NCI-H2107 (cell line): ENCODE data around the gene EHD4.

Experiments
- DNase-seq: peaks from one replicate; lab custom pipeline; 2025; lab: John Stamatoyannopoulos, UW

The EHD4 gene

DNA sequence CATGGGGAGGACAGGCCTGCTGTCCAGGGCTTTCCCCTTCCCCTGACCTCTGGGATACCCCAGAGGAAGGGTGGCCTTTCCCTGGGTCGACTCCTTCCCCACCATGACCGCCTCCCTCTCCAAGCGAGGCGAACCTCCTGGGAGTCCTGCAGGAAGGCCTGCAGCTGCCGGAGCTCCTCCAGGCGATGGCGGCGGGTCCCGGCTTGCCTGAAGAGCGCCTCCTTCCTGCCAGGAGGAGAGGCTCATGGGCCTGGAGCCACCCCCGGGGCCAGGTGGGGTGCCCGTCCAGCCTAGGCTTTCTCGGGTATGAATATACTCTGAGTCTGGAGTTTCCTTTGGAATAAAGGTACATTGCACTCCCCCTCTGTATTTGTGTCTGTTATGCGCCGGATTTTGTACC, 113.6 kb downstream of the EHD4 start:
- DNase-seq, result no peak

DNA sequence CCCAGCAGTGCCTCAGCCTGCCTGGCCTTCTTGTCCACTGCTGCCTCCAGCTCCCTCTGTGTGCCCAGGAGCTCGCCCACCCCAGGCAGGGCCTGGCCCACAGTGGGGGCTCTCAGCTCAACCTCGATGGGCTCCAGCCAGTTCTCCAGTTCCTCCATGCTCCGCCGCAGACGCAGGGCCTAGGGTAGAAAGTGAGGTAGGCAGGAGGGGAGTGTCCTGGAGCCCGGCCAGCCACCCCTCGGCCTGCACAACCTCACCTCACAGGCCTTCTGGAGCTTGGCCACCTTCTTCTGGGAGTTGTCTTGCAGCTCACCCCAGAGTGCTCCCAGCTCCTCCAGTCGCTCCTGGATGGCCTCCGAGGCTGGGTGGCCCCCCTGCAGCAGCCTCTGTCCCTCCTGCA, 115.0 kb downstream of the EHD4 start:
- no peak for DNase-seq

DNA sequence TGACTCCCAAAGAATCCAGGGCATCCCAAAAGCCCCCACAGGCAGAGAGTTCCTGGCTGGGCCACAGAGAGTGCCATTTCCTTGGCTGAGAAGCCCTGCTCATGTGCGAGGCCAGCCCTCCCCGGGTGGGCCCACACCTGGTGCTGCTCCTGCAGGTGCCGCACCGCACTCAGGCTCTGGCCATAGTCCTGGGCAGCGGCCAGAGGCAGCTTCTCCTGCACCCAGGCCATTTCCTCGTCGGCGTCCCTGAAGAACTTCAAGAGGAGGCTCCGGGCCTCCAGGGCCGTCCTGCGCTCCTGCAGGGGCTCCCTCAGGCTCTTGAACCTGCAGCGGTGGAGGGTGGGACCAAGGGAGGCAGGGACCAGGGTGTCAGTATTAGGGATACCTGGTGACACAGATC, 115.6 kb downstream of the EHD4 start:
- DNase-seq, result no peak

DNA sequence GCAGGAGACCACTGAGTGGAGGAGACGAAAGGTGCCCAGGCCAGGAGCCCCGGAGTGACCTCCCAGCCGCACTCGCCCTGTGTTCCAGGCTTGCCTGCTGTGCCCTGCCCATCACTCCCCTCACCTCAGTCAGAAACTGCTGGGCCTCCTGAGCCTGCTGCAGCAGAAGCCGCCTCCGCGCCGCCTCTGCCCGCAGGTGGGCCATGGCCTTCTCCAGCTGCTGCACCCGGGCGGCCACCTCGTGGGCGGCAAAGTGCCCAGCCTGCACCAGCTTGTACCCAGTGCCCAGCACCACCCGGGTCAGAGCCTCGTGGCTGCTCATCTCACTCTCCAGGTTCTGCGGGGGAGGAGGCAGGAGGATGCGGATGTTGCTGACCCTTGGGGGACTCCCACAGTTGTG, 116.1 kb downstream of the EHD4 start:
- no peak for DNase-seq

DNA sequence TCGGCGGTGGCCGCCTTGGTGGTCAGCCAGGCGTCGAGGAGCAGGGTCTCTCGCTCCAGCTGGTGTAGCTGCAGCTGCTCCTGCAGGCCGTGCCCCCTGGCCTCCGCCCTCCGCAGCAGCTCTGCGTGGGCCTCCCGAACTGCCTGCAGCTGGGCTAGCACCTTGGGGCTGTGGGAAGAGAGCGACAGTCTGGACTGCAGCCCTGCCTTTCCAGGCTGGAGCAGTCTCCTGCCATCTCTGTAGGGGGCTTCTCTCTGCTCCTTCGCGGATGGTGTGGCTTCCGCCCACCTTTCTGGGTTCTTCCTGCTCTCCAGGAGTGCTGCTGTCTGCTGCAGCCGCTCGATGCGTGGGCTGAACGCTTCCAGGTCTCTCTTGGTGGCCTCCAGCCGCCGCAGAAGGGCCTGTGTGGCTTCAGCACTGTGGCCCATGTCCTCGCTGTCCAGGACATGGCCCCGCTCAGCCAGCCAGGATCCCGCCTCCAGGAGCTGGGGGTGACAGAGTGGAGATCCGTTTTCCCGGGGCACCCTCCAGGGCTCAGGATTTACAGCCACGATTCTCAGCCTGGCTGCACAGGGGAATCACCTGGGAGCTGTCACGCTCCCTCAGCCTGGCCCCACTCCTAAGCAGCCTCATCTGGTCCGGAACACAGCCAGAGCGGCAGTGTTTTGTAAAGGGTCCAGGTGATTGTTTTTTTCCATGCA, 116.9 kb downstream of the EHD4 start:
- DNase-seq, result no peak

DNA sequence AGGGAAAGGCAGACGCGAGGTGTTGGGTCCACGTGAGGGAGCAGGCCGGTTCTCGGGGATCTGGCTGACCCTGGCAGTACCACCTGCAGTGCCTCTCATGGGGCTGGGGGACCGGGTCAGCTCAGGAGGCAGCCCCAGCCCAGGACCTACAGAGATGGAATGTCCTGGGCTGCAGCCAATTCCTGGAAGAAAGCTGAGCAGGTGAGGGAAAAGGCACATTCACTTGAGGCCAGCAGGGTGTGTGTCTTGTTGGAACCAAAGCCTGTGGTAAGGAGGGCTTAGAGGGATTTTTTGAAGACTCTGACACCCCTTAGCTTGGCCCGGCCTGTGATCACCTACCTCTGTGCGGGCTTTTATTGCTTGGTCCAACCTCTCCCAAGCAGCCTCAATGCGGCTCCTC, 117.9 kb downstream of the EHD4 start:
- DNase-seq, result no peak

DNA sequence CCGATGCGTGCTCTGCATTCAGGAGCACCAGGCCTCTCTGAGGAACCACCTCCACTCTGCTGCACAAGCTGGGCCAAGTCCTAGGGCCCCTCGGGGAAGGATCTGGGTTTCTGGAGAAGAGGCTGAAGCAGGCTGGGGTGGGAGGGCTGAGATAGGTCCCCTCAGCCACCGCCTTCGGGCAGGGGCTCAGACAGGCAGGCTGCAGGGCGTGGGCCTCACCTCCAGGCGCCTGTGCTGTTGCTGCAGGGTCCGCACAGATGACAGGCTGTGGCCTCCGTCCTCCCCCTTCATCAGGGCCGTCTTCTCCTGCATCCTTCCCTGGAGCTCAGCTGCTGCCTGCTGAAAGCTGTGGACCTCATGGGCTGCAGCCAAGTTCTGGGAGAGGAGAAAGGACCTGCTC, 118.5 kb downstream of the EHD4 start:
- no peak for DNase-seq

DNA sequence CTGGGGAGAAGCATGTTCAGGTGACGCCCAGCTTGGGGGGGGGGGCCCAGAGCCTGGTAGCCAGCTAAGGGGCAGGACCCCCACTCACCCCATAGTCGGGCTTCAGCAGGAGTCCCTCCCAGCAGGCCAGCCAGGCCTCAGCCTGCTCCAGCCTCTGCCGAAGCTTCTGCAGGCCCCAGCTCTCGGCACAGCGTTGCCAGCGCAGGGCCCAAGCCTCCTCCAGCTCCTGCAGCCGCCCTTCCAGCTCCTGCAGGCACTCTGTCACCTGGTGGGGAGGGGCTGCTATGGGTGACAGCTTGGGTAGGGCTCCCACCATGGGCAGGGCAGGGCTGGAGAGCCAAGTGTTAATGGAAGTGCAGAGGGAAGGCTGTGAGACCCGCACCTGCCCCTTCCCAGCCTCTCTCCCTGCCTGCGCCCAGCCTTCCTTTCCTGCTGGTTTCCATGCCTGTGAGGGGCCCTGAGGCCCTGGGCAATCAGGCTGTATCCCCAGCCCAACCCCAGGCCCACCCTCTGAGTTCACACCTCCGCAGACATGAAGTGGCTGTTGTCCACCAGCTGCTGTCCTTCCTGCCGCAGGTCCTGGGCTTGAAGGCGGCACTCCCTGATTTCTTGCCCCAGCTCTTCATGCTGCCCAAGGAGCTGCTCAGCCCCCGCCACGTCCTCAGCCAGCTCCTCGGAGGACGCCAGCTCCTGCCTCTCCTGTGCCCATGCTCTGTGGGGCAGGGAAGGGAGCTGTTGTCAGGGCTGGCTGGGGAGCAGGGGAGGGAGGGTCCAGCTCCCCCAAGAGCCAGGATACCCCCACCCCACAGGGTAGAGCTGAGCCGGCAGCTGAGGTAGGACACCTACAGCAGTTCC, 119.4 kb downstream of the EHD4 start:
- DNase-seq, result no peak

DNA sequence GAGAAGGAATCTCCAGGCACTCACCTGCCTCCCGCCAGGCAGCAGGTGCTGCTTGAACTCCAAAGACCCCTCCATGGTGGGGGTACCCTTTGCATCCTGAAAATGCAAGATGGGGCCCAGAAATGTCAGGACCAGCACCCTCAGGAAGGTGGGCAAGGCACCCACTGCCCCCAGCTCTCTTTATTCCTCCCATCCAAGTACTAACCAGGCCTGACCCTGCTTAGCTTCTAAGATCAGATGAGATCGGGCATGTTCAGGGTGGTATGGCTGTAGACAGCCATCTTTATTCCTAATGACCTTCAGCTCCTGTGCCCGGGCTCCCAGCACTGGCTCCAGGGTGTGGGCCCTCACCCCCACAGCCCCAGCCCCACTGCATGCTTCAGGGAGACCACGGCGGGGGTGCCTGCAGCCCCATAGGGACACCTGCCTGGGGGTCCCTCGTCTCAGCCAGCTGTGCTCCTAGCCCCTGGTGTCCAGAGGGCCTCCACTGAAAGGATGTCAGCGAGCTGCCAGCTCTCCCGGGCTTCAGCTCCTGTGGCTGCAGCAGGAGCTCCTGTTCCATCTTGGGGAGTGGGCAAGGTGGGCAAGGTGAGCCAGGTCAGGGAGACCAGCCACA, 120.5 kb downstream of the EHD4 start:
- DNase-seq, result no peak

DNA sequence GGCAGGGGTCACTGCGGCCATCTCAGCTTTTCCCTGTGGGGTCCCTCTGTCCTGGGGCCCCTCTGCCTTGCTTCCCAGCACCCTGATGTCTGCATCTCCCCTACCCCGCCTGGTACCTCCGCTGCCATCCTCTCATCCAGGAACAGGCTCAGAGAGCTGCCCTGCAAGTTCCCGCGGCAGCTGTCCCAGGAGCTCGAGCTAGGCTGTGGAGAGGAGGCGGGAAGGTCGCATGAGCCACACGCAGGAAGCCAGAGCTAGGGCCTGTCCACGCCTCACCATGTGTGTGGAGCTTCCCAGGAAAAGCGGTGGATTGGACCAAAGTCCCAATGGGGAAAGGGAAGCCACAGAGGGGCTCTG, 121.2 kb downstream of the EHD4 start:
- DNase-seq, result no peak

DNA sequence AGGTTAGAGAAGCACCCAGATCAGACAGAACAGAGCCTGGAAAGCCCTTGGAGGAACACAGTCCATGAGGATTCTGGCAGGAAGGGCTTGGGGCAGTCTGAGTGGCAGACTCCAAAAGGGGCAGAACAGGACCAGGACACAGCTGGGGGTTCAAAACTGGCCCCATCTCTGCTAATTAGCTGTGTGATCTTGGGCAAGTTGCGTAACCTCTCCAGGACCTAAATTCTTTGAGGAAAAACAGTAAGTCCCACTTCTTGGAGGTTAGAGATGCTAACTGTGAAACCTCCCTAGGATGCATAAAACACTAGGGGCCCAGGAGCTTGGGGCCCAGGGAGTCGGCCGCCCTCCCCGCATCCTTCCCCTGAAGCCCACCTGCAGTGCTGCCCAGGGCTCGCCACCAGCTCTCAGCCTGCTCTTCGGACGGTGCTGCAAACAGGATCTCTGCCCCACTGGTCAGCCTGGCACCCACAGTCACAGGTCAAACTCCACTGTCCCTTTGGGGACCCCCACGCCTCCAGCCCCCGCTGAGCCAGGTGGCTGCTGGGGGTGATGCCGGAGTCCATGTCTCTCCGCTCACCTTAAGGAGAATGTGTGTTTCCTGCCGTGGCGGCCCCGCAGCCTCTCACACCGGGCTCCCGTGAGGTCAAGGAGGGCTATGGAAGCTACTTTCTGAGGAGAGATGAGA, 121.7 kb downstream of the EHD4 start:
- DNase-seq, result no peak

DNA sequence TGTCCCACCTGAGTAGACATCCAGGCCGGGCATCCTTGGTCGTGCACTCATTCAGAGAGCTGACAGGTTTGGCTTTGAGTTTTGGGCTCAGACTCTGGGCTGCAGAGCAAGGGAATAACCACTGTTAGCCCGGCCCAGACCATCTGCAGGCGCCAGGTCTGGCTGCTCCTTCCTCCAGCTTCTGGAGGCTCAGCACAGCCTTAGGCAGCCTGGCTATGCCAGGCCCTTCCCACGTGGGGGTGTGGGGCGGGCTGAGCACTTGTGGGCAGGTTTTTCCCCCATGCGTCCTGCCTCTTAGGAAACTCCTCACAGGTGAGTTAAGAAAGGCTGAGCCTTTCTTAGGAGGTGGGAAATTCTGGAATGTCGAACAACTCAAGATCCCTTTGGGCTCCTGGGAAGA, 122.5 kb downstream of the EHD4 start:
- DNase-seq, result no peak

DNA sequence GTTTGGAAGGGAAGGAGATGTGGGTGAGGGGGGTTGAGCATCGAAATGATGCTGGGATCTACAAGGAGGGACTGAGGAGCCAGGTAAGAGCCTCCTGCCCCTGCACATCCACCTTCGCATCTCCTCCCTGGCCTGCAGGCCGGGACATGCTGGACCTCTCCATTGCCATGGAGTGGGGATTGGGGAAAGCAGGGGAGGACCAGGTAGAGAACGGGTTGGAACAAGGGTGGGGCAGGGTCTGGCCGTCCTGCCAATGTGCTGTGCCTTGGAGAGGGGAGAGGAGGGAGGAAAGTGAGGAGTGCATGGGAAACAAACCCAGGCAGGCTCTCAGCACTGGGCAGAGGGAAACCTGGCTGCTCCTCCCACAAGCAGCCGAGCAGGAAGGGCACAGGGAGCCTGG, 123.2 kb downstream of the EHD4 start:
- DNase-seq, result no peak

DNA sequence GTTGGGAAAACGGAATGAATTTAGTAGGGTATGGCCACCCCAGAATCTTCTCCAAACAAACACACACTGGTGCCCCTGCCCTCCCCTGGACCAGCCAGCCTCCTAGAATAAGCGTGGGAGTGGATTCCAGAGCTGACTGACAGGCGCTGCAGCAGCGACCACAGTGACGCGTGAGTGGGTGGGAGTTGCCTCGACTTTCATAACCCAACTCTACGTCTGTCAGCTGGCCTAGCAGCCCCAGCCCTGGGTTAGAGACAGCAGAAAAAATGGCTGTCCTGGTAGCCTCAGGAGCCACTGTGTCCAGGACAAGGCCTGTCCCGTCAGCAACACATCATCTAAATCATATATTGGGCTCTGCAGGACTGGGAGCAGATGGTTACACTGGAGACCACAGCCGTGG, 123.7 kb downstream of the EHD4 start:
- no peak for DNase-seq

DNA sequence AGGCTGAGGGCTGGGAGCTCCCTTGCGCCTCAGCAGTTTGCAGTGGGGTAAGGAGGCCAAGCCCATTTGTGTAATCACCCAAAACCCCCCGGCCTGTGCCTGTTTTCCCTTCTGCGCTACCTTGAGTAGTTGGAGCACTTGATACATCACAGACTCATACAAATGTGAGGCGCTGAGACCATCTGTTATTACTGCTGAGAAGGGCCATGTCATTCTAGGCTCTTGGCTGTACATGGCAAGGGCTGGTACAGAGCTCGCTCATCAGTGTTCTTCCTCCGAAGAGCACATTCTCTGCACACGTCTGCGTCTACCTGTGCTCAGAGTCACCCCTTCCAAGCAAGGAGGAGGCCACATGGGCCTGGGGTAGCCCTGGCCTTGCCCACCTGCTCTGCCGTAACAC, 124.4 kb downstream of the EHD4 start:
- no peak for DNase-seq

DNA sequence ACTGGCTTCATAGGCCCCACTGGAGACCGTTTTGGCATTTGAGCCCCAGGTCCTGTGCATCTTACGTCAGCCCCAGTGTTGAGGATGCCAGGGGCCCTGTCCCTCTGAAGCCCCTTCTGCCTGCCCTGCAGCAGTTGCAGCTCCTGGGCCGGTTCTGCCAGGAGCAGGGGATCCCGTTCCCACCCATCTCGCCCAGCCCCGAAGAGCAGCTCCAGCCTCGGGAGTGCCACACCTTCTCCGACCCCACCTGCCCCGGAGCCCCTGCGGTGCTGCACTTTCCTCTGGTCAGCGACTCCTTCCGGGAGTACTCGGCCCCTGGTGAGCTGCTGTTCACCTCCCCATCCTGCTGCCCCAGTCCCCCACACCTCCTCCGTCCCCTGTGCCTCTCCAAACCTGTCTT, 125.2 kb downstream of the EHD4 start:
- no peak for DNase-seq
